ENCODE results near the gene VIT.

GRCh38 chr2:36717603-36718266 is 21.2 kb downstream of the VIT start:
- no peak for TF ChIP-seq CTCF (IDR thresholded peaks at IDR 0.05; ENCODE audit: insufficient read depth, low read length, poor library complexity, severe bottlenecking)
- TF ChIP-seq EZH2phosphoT487 (conservative IDR thresholded peaks at IDR 0.05; ENCODE audit: low read length), result no peak

Measured in SU-DHL-6 (cell line).